Measurements from ENCODE around the gene EFHC2.

DNA sequence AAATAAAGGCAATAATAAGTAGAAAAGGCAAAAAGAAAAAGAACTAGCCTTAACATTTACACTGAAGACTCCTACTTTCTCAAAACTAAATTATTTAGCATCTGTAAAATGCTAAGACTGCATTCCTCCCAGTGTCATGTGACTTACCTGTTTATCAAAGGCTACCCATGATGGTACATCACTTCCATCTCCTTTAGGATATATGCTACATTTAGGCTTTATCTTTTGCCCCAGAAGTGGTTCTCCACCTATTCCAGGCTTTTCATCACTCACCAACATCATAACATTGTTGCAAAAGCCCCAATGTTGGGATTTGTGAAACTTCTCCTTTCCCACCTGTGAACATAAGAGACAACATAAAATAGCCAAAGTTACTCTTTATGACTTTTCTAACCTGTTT lies 31.1 kb downstream of the EFHC2 start:
- TF ChIP-seq, protein P1, sequence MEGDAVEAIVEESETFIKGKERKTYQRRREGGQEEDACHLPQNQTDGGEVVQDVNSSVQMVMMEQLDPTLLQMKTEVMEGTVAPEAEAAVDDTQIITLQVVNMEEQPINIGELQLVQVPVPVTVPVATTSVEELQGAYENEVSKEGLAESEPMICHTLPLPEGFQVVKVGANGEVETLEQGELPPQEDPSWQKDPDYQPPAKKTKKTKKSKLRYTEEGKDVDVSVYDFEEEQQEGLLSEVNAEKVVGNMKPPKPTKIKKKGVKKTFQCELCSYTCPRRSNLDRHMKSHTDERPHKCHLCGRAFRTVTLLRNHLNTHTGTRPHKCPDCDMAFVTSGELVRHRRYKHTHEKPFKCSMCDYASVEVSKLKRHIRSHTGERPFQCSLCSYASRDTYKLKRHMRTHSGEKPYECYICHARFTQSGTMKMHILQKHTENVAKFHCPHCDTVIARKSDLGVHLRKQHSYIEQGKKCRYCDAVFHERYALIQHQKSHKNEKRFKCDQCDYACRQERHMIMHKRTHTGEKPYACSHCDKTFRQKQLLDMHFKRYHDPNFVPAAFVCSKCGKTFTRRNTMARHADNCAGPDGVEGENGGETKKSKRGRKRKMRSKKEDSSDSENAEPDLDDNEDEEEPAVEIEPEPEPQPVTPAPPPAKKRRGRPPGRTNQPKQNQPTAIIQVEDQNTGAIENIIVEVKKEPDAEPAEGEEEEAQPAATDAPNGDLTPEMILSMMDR (IDR thresholded peaks at IDR 0.05) = no peak
- no peak for TF ChIP-seq POLR2A (IDR thresholded peaks at IDR 0.05)

Data from lower leg skin (tissue), 3 donors.